OCI-LY1 (cell line): ENCODE measurements around the gene JPH2.

Experiments used
- EZH2 ChIP-seq: fragments of 200-600 bp; sonication (generic), shearing (Covaris generic); IDR thresholded peaks from 2 replicates; pipeline ENCODE4 v1.8.0; 2017; ENCODE audit warnings: borderline replicate concordance, mixed run types, mild to moderate bottlenecking, antibody characterized with exemption, low read length, moderate library complexity, mixed read lengths
- TF ChIP-seq, protein P1 (sequence below): fragments of 200-600 bp; sonication (generic), shearing (Covaris generic); IDR thresholded peaks from 2 replicates; pipeline ENCODE4 v1.5.1; 2017; ENCODE audit warnings: mild to moderate bottlenecking, antibody characterized with exemption, low read length, moderate library complexity, mixed read lengths

DNA sequence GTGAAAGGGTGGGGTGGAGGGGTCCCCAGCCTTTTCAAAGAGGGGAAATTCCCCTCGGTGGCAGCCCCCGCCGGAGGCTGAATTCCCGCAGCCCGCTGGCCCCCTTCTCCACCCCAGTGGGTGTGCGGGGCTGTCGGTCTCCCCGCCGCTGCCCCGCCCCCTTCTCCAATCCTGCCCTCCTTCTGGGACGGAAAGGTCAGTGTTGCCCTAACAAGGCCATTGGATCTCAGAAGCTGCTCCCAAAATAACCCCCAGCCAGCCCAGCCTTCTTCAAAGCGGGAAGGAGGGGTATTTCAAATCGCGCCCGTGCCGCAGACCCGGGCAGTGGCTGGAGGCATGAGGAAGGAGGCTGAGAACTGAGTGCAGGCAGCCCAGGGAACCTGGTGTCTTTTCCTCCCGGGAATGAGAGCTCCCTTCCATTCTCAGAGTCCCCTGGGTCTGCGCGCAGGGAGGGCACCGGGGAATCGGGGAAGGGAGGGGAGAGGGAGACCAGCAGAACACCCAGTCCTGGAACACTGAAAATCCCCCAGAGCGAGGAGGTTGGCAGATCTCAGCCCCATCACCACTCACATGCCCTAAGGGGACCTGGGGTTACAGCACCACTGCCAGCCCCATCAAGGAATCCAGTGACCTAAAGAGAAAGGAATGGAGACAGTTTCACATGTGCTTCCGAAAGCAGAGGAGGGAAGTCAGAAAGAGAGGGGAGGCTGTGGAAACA lies at the start of gene JPH2:
- TF ChIP-seq, protein P1, sequence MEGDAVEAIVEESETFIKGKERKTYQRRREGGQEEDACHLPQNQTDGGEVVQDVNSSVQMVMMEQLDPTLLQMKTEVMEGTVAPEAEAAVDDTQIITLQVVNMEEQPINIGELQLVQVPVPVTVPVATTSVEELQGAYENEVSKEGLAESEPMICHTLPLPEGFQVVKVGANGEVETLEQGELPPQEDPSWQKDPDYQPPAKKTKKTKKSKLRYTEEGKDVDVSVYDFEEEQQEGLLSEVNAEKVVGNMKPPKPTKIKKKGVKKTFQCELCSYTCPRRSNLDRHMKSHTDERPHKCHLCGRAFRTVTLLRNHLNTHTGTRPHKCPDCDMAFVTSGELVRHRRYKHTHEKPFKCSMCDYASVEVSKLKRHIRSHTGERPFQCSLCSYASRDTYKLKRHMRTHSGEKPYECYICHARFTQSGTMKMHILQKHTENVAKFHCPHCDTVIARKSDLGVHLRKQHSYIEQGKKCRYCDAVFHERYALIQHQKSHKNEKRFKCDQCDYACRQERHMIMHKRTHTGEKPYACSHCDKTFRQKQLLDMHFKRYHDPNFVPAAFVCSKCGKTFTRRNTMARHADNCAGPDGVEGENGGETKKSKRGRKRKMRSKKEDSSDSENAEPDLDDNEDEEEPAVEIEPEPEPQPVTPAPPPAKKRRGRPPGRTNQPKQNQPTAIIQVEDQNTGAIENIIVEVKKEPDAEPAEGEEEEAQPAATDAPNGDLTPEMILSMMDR: no peak
- TF ChIP-seq EZH2: no peak
